Measurements from ENCODE around the gene ANGPT4. TPM values are rescaled to one million over a fixed set of nuclear protein-coding genes. Genes with fewer than 3 reads are reported as not detected.

The ANGPT4 gene
- total and polyA plus RNA-seq, 10 of the 15 experiments (the other 5 are each of a cell fraction or from before 2014, with no cell fraction given), result 0.01 to 0.16 TPM; not detected in 8

- no TSS peak for BruUV-seq (replicated peaks)
- Histone ChIP-seq H2AFZ (ENCODE audit: control insufficient read depth, low read depth, low read length) (no peak overlapping the region), H3K36me3 (ENCODE audit: control insufficient read depth in 2 of 2, insufficient read depth in 2 of 2, low read length in 1 of 2) (no peaks in the 10 kb centered on the region), H3K9ac (ENCODE audit: control insufficient read depth, insufficient read depth, low read length) (no peak overlapping the region), H3K9me3 (replicated peaks; ENCODE audit: control insufficient read depth, insufficient read depth, low read length) (no peaks in the 10 kb centered on the region), H3K4me3 (no peak overlapping the region), H3K4me1 (ENCODE audit: control insufficient read depth, insufficient read depth, low read length) (no peaks in the 10 kb centered on the region), H4K20me1 (ENCODE audit: control insufficient read depth, insufficient read depth) (no peaks in the 10 kb centered on the region), H3K27me3 (replicated peaks in 1 of 2; ENCODE audit: control insufficient read depth in 2 of 2, insufficient read depth in 2 of 2, low read length in 1 of 2) (peaks cover 0 to 2% of the 10 kb centered on the region in 2 experiments; a peak in 2 of 4 replicates), H3K27ac (ENCODE audit: control insufficient read depth, insufficient read depth) (no peak overlapping the region), H3K4me2 (ENCODE audit: control insufficient read depth, insufficient read depth) (no peak overlapping the region), H3K79me2 (ENCODE audit: control insufficient read depth, insufficient read depth, low read length) (no peaks in the 10 kb centered on the region)
- ChIA-PET RAD21 (ENCODE audit: unreplicated experiment) (no interaction called here), CTCF (no interaction called here), SMC1A (ENCODE audit: uncharacterized antibody, unreplicated experiment) (no interaction called here), POLR2A (no interaction called here)
- FAIRE-seq (no peak), ATAC-seq (no peak), DNase-seq (ENCODE audit: low read depth, low spot score) (no peak)
- WGBS (ENCODE audit: insufficient coverage, insufficient replicate concordance, low lambda C conversion rate, missing lambda C conversion rate), result 61% methylated on average over 9 of the region's 9 CpGs
- in situ Hi-C loops (cut with MboI) (no loop called here), intact Hi-C loops (cut with micrococcal nuclease; ENCODE audit: unreplicated experiment) (no loop called here)
- TF ChIP-seq MTA2 (IDR thresholded peaks at IDR 0.05; ENCODE audit: low read depth) (no peak), RELA (IDR thresholded peaks at IDR 0.05; ENCODE audit: borderline replicate concordance, partially characterized antibody) (no peak), NFXL1 (IDR thresholded peaks at IDR 0.05; ENCODE audit: borderline replicate concordance) (no peak), YBX1 (IDR thresholded peaks at IDR 0.05) (no peak), CUX1 (IDR thresholded peaks at IDR 0.05; ENCODE audit: insufficient replicate concordance, low read depth, low read length) (no peak), HDAC2 (IDR thresholded peaks at IDR 0.05) (no peak), NRF1 (conservative IDR thresholded peaks at IDR 0.05; ENCODE audit: low read depth, low read length) (no peak), PBX3 (IDR thresholded peaks at IDR 0.05; ENCODE audit: insufficient replicate concordance, low read depth, low read length) (no peak), GATAD2B (conservative IDR thresholded peaks at IDR 0.05; ENCODE audit: low read depth) (no peak), IKZF2 (IDR thresholded peaks at IDR 0.05) (no peak), HDAC6 (IDR thresholded peaks at IDR 0.05; ENCODE audit: unreplicated experiment) (no peak), ZBTB11 (CRISPR knock-in tag; IDR thresholded peaks at IDR 0.05) (no peak), ETV6 (conservative IDR thresholded peaks at IDR 0.05 in 1 of 2, IDR thresholded peaks at IDR 0.05 in 1 of 2; ENCODE audit: borderline replicate concordance in 1 of 2, low read depth in 1 of 2) (no peak), MEF2A (IDR thresholded peaks at IDR 0.05; ENCODE audit: insufficient read depth, low read depth, low read length) (no peak), SMC3 (IDR thresholded peaks at IDR 0.05; ENCODE audit: borderline replicate concordance, low read length) (no peak), SMAD5 (IDR thresholded peaks at IDR 0.05; ENCODE audit: low read depth) (no peak)
Measured at GRCh38 chr20:944148-944547, 28.0 kb upstream of the ANGPT4 start.
